ENCODE measurements around the gene INPP5A. TPM values are rescaled to one million over a fixed set of nuclear protein-coding genes. Genes with fewer than 3 reads are reported as not detected.

Gene INPP5A
- total and polyA plus RNA-seq, 2 of the 13 experiments (the other 11 are each of a cell fraction or from before 2014, with no cell fraction given) = 17.5 to 37.9 TPM

DNA sequence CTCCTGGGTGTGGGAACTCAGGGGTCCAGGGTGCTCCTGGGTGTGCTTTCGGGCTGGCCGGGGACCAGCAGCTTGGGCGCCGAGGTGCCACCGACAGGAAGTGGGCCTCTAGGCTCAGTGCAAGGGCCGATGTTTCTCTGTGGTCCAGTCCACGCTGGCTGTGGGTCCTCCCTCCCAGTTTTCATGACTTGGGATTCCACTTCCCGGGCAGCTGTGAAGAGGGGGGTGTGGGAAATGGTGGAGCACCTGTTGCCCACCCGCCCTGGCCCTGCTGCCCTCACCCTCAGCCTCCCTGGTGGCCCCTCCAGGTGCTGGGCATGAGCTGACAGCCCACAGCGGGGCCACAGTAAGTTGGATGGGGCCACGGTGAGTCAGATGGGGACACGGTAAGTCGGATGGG lies 189.8 kb downstream of the INPP5A start:
- no peak overlapping the region for H3K4me3 ChIP-seq (replicated peaks in 1 of 3; ENCODE audit: insufficient read depth in 1 of 3, low read depth in 2 of 3, low read length in 3 of 3)
- TF ChIP-seq, protein P1, sequence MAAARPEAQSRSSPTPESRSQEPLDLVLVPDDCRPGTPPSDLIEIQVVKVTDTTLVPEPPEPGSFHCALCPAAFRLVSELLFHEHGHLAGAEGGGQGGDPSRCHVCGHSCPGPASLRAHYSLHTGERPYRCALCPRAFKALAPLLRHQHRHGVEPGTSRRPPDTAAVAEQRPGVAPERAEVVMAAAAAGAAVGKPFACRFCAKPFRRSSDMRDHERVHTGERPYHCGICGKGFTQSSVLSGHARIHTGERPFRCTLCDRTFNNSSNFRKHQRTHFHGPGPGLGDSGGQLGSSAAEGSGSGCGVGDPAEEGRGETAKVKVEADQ (CRISPR knock-in tag; IDR thresholded peaks at IDR 0.05; ENCODE audit: borderline replicate concordance) = no peak
- no peak for TF ChIP-seq AGO2 (optimal IDR thresholded peaks at IDR 0.05; ENCODE audit: low read depth, low read length)
- TF ChIP-seq, protein P2, sequence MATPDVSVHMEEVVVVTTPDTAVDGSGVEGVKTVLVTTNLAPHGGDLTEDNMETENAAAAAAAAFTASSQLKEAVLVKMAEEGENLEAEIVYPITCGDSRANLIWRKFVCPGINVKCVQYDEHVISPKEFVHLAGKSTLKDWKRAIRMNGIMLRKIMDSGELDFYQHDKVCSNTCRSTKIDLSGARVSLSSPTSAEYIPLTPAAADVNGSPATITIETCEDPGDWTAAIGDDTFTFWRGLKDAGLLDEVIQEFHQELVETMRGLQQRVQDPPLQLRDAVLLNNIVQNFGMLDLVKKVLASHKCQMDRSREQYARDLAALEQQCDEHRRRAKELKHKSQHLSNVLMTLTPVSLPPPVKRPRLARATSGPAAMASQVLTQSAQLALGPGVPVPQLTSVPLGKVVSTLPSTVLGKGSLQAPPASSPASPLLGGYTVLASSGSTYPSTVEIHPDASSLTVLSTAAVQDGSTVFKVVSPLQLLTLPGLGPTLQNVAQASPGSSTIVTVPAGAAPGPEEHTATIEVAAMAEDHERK (CRISPR knock-in tag; IDR thresholded peaks at IDR 0.05; ENCODE audit: low read depth) = no peak
- no peak for TF ChIP-seq SIN3B (IDR thresholded peaks at IDR 0.05; ENCODE audit: low read length)
- H4K20me1 ChIP-seq (ENCODE audit: insufficient read depth, low read length) = no peaks in the 10 kb centered on the region
- peaks cover 0 to 8% of the 10 kb centered on the region in 2 experiments; a peak in 1 of 5 replicates for H3K36me3 ChIP-seq (replicated peaks in 1 of 2; ENCODE audit: control insufficient read depth in 1 of 2, insufficient read depth in 2 of 2, low read length in 2 of 2)
- H3K27me3 ChIP-seq (ENCODE audit: control insufficient read depth in 1 of 2, insufficient read depth in 2 of 2, low read length in 2 of 2) = no peaks in the 10 kb centered on the region
- H3K4me1 ChIP-seq (ENCODE audit: insufficient read depth, low read length) = no peaks in the 10 kb centered on the region
- DNase-seq (ENCODE audit: low spot score) (no peak), FAIRE-seq (no peak), ATAC-seq (no peak)
- intact Hi-C loops (cut with micrococcal nuclease; ENCODE audit: unreplicated experiment) (no loop called here), in situ Hi-C loops (cut with HindIII; ENCODE audit: extremely low pct_ligation_motif_present, low pct_unique_long_range_greater_than_20kb) (no loop called here)
- H2AFZ ChIP-seq (ENCODE audit: low read length) = no peak overlapping the region
- H3K4me2 ChIP-seq (ENCODE audit: low read depth, low read length) = no peak overlapping the region
- H3K9ac ChIP-seq (ENCODE audit: insufficient read depth, low read depth, low read length) = no peak overlapping the region
- BruUV-seq (replicated peaks) = no TSS peak
- H3K9me3 ChIP-seq (ENCODE audit: low read length) = no peaks in the 10 kb centered on the region
- no peak overlapping the region for H3K27ac ChIP-seq (ENCODE audit: extremely low read length, insufficient read depth, low read length)
- POLR2A ChIA-PET = no interaction called here
- CTCF ChIA-PET (ENCODE audit: low intra/inter-chr PET ratio, low total read pairs) = no interaction called here
- no peaks in the 10 kb centered on the region for H3K79me2 ChIP-seq (ENCODE audit: insufficient read depth, low read length)
- WGBS (ENCODE audit: low lambda C conversion rate) = 95% methylated on average over 7 of the region's 13 CpGs

DNA sequence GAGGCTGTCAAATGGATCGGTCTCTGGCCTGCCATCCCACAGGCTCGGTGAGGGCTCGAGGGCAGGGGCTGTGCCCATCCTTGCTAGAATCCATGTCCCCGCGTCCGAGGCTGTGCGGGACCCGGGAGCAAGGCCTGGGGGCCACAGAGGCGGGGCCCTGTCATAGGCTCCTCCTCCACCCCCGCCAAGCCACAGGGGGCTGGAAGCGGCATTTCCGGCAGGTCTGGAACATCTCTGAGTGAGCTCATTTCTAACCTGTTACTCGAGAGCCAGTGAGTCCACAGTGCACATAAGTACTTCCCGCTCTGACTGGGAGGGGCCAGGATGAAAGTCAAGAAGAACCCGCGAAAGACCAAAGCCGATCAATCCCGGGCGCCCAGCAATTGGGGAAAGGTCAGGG lies 190.7 kb downstream of the INPP5A start:
- Histone ChIP-seq H3K79me2 (ENCODE audit: insufficient read depth, low read length) (no peaks in the 10 kb centered on the region), H4K20me1 (ENCODE audit: insufficient read depth, low read length) (no peaks in the 10 kb centered on the region), H3K27ac (ENCODE audit: extremely low read length, insufficient read depth, low read length) (no peak overlapping the region), H3K9ac (ENCODE audit: insufficient read depth, low read depth, low read length) (no peak overlapping the region), H3K4me1 (ENCODE audit: insufficient read depth, low read length) (no peaks in the 10 kb centered on the region), H3K4me3 (replicated peaks in 1 of 3; ENCODE audit: insufficient read depth in 1 of 3, low read depth in 2 of 3, low read length in 3 of 3) (no peak overlapping the region), H3K27me3 (ENCODE audit: control insufficient read depth in 1 of 2, insufficient read depth in 2 of 2, low read length in 2 of 2) (no peaks in the 10 kb centered on the region), H3K9me3 (ENCODE audit: low read length) (no peaks in the 10 kb centered on the region), H3K4me2 (ENCODE audit: low read depth, low read length) (no peak overlapping the region), H3K36me3 (replicated peaks in 1 of 2; ENCODE audit: control insufficient read depth in 1 of 2, insufficient read depth in 2 of 2, low read length in 2 of 2) (peaks cover 0 to 8% of the 10 kb centered on the region in 2 experiments; a peak in 1 of 5 replicates), H2AFZ (ENCODE audit: low read length) (no peak overlapping the region)
- no TSS peak for BruUV-seq (replicated peaks)
- ATAC-seq (no peak), DNase-seq (ENCODE audit: low spot score) (no peak), FAIRE-seq (no peak)
- CTCF ChIA-PET (ENCODE audit: low intra/inter-chr PET ratio, low total read pairs) = no interaction called here
- no peak for TF ChIP-seq HNF4A (CRISPR knock-in tag; IDR thresholded peaks at IDR 0.05)
- no peak for TF ChIP-seq KLF13 (CRISPR knock-in tag; IDR thresholded peaks at IDR 0.05)
- no peak for TF ChIP-seq ZFP36L2 (CRISPR knock-in tag; IDR thresholded peaks at IDR 0.05)
- TF ChIP-seq SKI (IDR thresholded peaks at IDR 0.05; ENCODE audit: partially characterized antibody) = no peak
- TF ChIP-seq MYPOP (CRISPR knock-in tag; IDR thresholded peaks at IDR 0.05) = no peak
- TF ChIP-seq ZMYM4 (CRISPR knock-in tag; IDR thresholded peaks at IDR 0.05) = no peak
- no peak for TF ChIP-seq ZNF713 (CRISPR knock-in tag; IDR thresholded peaks at IDR 0.05)
- TF ChIP-seq NR1H2 (CRISPR knock-in tag; IDR thresholded peaks at IDR 0.05; ENCODE audit: borderline replicate concordance, low read depth) = no peak
- POLR2A ChIA-PET = no interaction called here
- 95% methylated on average over 13 of the region's 19 CpGs for WGBS (ENCODE audit: low lambda C conversion rate)
- in situ Hi-C loops (cut with HindIII; ENCODE audit: extremely low pct_ligation_motif_present, low pct_unique_long_range_greater_than_20kb) (no loop called here), intact Hi-C loops (cut with micrococcal nuclease; ENCODE audit: unreplicated experiment) (no loop called here)

All from HepG2 (cell line).